ENCODE results near the gene SERP2.

The SERP2 gene

GRCh38 chr13:44413095-44413494 is 39.5 kb downstream of the SERP2 start:
- no peak for ATAC-seq

- ATAC-seq, result no peak
Observed at GRCh38 chr13:44414716-44415115, 41.1 kb downstream of the SERP2 start.

GRCh38 chr13:44415815-44416214 is 42.2 kb downstream of the SERP2 start:
- ATAC-seq, result no peak

- no peak for ATAC-seq
Observed at GRCh38 chr13:44416301-44416700, 42.7 kb downstream of the SERP2 start.

GRCh38 chr13:44416744-44417143 is 43.1 kb downstream of the SERP2 start:
- no peak for ATAC-seq

- no peak for ATAC-seq
Observed at GRCh38 chr13:44417446-44417845, 43.8 kb downstream of the SERP2 start.

GRCh38 chr13:44417876-44418275 is 44.3 kb downstream of the SERP2 start:
- ATAC-seq, result no peak

- ATAC-seq, result no peak
Observed at GRCh38 chr13:44420376-44421220, 47.0 kb downstream of the SERP2 start.

GRCh38 chr13:44421853-44422525 is 48.4 kb downstream of the SERP2 start:
- no peak for ATAC-seq

- no peak for ATAC-seq
Observed at GRCh38 chr13:44422755-44423643, 49.4 kb downstream of the SERP2 start.

GRCh38 chr13:44423824-44424223 is 50.2 kb downstream of the SERP2 start:
- ATAC-seq, result peak in 1 of 2 donors; percentile 13

GRCh38 chr13:44425041-44425814 is 51.6 kb downstream of the SERP2 start:
- ATAC-seq, result no peak

- ATAC-seq, result no peak
Observed at GRCh38 chr13:44425815-44426078, 52.1 kb downstream of the SERP2 start.

- no peak for ATAC-seq
Observed at GRCh38 chr13:44426461-44426860, 52.8 kb downstream of the SERP2 start.

GRCh38 chr13:44429311-44429710 is 55.7 kb downstream of the SERP2 start:
- ATAC-seq, result no peak

- no peak for ATAC-seq
Observed at GRCh38 chr13:44431150-44431549, 57.5 kb downstream of the SERP2 start.

GRCh38 chr13:44432650-44433049 is 59.0 kb downstream of the SERP2 start:
- no peak for ATAC-seq

GRCh38 chr13:44433863-44434765 is 60.5 kb downstream of the SERP2 start:
- ATAC-seq, result no peak

- no peak for ATAC-seq
Observed at GRCh38 chr13:44434766-44435141, 61.1 kb downstream of the SERP2 start.

GRCh38 chr13:44435142-44435918 is 61.7 kb downstream of the SERP2 start:
- ATAC-seq, result peak; percentile 87 to 90

Data from activated CD4-positive, CD25-positive, alpha-beta regulatory T cell treated with anti-CD3 and anti-CD28 coated beads, Interleukin-2, amount 50 U/mL, for 24 hours (primary cell).